Measurements from ENCODE around the gene RPS6KA5. TPM values are rescaled to one million over a fixed set of nuclear protein-coding genes. Genes with fewer than 3 reads are reported as not detected.
A peak's percentile ranks its signal among the peaks of the same experiment; 100 is the strongest.
"Not testable (repeated sequence)": the region's sequence is repeated elsewhere in the genome, so short reads cannot be mapped to it uniquely, and the experiment has no call there.

Gene RPS6KA5
- total RNA-seq, 1 donor from 2014 or later: 16.6 TPM

DNA sequence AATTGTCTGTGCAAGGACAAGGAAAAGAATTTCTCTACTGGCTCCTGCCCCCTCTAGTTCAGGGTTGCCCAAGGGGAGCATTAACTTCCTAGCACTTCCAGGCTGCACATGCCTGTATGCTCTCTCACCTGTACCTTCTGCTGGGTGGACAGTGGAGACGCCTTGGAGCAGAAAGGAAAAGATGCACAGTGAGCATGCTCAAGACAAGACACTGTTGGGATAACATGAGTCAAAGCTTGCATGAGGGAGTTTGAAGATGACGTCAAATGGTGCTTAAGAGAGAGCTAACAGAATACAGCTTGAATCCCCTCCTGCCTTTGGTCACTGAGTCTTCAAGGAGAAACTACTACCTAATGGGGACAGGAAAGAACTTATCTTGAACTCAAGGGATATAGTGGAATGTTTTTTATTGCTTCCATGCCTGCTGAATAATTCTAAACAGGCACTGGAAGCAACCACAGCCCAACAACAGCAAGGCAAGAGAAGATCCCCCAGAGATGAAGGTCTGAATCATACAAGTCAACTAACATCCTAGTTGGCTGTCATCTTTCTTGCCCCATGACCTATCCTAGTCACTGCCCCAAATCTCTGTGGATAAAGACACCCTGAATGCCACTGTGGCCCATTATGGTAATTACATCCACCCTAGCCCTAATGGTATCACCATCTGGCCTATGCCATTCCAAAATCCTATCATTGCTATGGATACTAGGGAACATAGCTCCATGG is 23.5 kb downstream of the RPS6KA5 start:
- DNase-seq (ENCODE audit: low spot score): no peak
- intact Hi-C loops (cut with micrococcal nuclease): loop anchor here (1.0 to 5.0 kb wide), 4 partner anchors 8 to 190 kb away; partner anchors contain the start of gene DGLUCY

DNA sequence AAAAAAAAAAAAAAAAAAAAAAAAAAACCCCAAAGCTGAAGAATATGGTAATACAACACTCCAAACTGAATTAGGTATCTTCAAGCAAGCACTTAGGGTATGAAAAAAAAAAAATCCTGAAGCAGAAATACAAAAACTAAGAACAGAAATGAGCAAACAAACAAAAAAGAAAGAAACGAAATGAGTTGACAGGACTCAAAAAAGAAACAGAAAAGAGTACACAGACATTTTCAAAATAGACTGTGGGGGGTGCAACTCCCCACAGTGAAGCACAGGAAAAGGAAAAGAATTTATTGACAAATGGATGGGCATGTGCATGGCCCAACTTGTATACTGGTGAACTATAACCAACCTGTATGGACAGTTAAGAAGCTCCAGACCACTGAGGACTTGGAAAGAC is 24.6 kb downstream of the RPS6KA5 start:
- peaks cover 79% of the 10 kb centered on the region for H3K4me1 Mint-ChIP-seq (ENCODE audit: low read depth)
- no peaks in the 10 kb centered on the region for H3K27me3 Mint-ChIP-seq (ENCODE audit: insufficient read depth)
- peak overlapping the region; percentile 56 for H3K4me3 Mint-ChIP-seq
- peak overlapping the region; percentile 78 for H3K27ac Mint-ChIP-seq
- peaks cover 32% of the 10 kb centered on the region for H3K36me3 Mint-ChIP-seq (ENCODE audit: low read depth)
- intact Hi-C loops (cut with micrococcal nuclease): loop anchor here (1.0 to 5.0 kb wide), 6 partner anchors 9 to 191 kb away; partner anchors contain the start of genes DGLUCY and RPS6KA5
- no peaks in the 10 kb centered on the region for H3K9me3 Mint-ChIP-seq
- DNase-seq (ENCODE audit: low spot score): no peak

More for the DNA sequence above, 23.5 kb downstream of the RPS6KA5 start:
- H3K27me3 Mint-ChIP-seq (ENCODE audit: insufficient read depth): no peaks in the 10 kb centered on the region
- H3K4me3 Mint-ChIP-seq: no peak overlapping the region
- H3K27ac Mint-ChIP-seq: no peak overlapping the region
- peaks cover 71% of the 10 kb centered on the region for H3K4me1 Mint-ChIP-seq (ENCODE audit: low read depth)
- peaks cover 31% of the 10 kb centered on the region for H3K36me3 Mint-ChIP-seq (ENCODE audit: low read depth)
- no peaks in the 10 kb centered on the region for H3K9me3 Mint-ChIP-seq

DNA sequence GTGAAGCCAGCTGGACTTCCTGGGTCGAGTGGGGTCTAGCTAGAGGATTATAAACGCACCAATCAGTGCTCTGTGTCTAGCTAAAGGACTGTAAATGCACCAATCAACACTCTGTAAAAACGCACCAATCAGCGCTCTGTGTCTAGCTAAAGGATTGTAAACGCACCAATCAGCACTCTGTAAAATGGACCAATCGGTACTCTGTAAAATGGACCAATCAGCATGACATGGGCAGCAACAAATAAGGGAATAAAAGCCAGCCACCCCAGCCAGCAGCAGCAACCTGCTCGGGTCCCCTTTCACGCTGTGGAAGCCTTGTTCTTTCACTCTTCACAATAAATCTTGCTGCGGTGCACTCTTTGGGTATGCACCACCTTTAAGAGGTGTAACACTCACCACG is 26.1 kb downstream of the RPS6KA5 start:
- peaks cover 83% of the 10 kb centered on the region for H3K4me1 Mint-ChIP-seq (ENCODE audit: low read depth)
- H3K9me3 Mint-ChIP-seq; DNase-seq (ENCODE audit: low spot score); H3K27me3 Mint-ChIP-seq (ENCODE audit: insufficient read depth); H3K4me3 Mint-ChIP-seq; intact Hi-C loops (cut with micrococcal nuclease): not testable (repeated sequence)
- peaks cover 28% of the 10 kb centered on the region for H3K36me3 Mint-ChIP-seq (ENCODE audit: low read depth)
- peak overlapping the region; percentile 83 for H3K27ac Mint-ChIP-seq

GRCh38 chr14:91032248-91032647 is 28.2 kb downstream of the RPS6KA5 start:
- Mint-ChIP-seq H3K27me3 (ENCODE audit: insufficient read depth) (no peaks in the 10 kb centered on the region), H3K9me3 (no peaks in the 10 kb centered on the region), H3K4me1 (ENCODE audit: low read depth) (peaks cover 81% of the 10 kb centered on the region), H3K4me3 (no peak overlapping the region), H3K27ac (peak overlapping the region; percentile 4), H3K36me3 (ENCODE audit: low read depth) (peaks cover 21% of the 10 kb centered on the region)
- no peak for DNase-seq (ENCODE audit: low spot score)
- intact Hi-C loops (cut with micrococcal nuclease): no loop called here

GRCh38 chr14:91031666-91032065 is 28.8 kb downstream of the RPS6KA5 start:
- no peak overlapping the region for H3K4me3 Mint-ChIP-seq
- intact Hi-C loops (cut with micrococcal nuclease): no loop called here
- H3K27me3 Mint-ChIP-seq (ENCODE audit: insufficient read depth): no peaks in the 10 kb centered on the region
- no peak overlapping the region for H3K27ac Mint-ChIP-seq
- peaks cover 26% of the 10 kb centered on the region for H3K36me3 Mint-ChIP-seq (ENCODE audit: low read depth)
- H3K4me1 Mint-ChIP-seq (ENCODE audit: low read depth): peaks cover 81% of the 10 kb centered on the region
- no peaks in the 10 kb centered on the region for H3K9me3 Mint-ChIP-seq
- no peak for DNase-seq (ENCODE audit: low spot score)

- H3K9me3 Mint-ChIP-seq: no peaks in the 10 kb centered on the region
- H3K27me3 Mint-ChIP-seq (ENCODE audit: insufficient read depth): no peaks in the 10 kb centered on the region
- peak overlapping the region; percentile 71 for H3K27ac Mint-ChIP-seq
- intact Hi-C loops (cut with micrococcal nuclease): no loop called here
- H3K4me3 Mint-ChIP-seq: peak overlapping the region; percentile 62
- no peak for DNase-seq (ENCODE audit: low spot score)
- peaks cover 30% of the 10 kb centered on the region for H3K36me3 Mint-ChIP-seq (ENCODE audit: low read depth)
- peaks cover 73% of the 10 kb centered on the region for H3K4me1 Mint-ChIP-seq (ENCODE audit: low read depth)
These were observed 30.8 kb downstream of the RPS6KA5 start for GRCh38 chr14:91029456-91030217.

DNA sequence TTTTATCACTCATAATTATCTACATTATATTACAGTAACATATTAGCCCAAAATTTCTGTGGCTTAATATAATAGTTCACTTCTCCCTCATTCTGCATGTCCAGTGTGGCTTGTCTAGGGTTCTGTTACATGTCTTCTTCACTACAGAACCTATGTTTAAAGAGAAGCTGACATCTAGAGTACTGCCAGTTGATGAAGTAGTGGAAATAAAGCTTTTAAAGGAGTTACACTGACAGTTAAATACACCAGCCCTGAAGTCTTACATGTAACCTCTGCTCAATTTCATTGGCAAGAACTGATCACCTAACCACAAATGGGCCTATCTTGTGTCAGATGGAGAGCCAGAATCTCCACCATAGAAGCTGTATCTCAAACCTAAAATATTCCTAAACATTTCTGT is 32.9 kb downstream of the RPS6KA5 start:
- no peaks in the 10 kb centered on the region for H3K27me3 Mint-ChIP-seq (ENCODE audit: insufficient read depth)
- H3K4me1 Mint-ChIP-seq (ENCODE audit: low read depth): peaks cover 87% of the 10 kb centered on the region
- H3K4me3 Mint-ChIP-seq: no peak overlapping the region
- H3K27ac Mint-ChIP-seq: no peak overlapping the region
- H3K36me3 Mint-ChIP-seq (ENCODE audit: low read depth): peaks cover 28% of the 10 kb centered on the region
- DNase-seq (ENCODE audit: low spot score): no peak
- intact Hi-C loops (cut with micrococcal nuclease): no loop called here
- no peaks in the 10 kb centered on the region for H3K9me3 Mint-ChIP-seq

- not testable (repeated sequence) for H3K27me3 Mint-ChIP-seq (ENCODE audit: insufficient read depth); H3K9me3 Mint-ChIP-seq; DNase-seq (ENCODE audit: low spot score)
- intact Hi-C loops (cut with micrococcal nuclease): loop anchor here (1.0 to 5.0 kb wide), 10 partner anchors 14 to 327 kb away; partner anchors contain the start of gene RPS6KA5
- peaks cover 85% of the 10 kb centered on the region for H3K4me1 Mint-ChIP-seq (ENCODE audit: low read depth)
- peak overlapping the region; percentile 94 for H3K27ac Mint-ChIP-seq
- H3K4me3 Mint-ChIP-seq: peak overlapping the region; percentile 76
- H3K36me3 Mint-ChIP-seq (ENCODE audit: low read depth): peaks cover 26% of the 10 kb centered on the region
These were observed 37.8 kb downstream of the RPS6KA5 start for GRCh38 chr14:91022622-91023028.

DNA sequence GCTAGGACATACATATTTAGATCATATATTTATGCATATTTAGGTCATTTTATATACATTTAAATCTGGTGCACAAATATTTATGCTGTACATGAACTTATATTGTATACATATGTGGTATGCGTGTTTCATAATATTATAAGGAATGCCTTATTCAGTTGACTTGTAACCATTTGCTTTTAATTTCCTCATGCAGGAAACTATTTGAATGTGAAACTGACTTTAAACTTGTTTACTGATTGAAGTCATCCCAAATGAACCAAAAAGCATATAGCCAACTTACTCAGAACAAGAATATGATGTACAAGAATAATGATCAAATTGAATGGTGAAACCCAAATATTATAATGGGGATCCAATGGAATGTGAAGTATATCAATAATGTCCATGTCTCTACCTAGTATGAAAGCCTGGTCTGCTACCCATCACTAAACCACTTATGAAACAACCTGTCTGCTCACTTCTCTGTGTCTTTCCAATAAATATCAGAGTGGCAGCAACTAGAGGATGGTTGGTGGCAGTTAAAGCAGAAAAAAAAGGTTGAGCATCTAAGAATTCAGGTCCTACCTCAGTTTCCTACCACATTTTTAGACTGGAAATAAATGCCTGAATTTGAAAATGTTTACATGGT is 38.3 kb downstream of the RPS6KA5 start:
- Mint-ChIP-seq H3K4me3 (peak overlapping the region; percentile 76), H3K4me1 (ENCODE audit: low read depth) (peaks cover 83% of the 10 kb centered on the region), H3K27ac (peak overlapping the region; percentile 94), H3K9me3 (no peaks in the 10 kb centered on the region), H3K36me3 (ENCODE audit: low read depth) (peaks cover 22% of the 10 kb centered on the region), H3K27me3 (ENCODE audit: insufficient read depth) (no peaks in the 10 kb centered on the region)
- DNase-seq (ENCODE audit: low spot score): no peak
- intact Hi-C loops (cut with micrococcal nuclease): loop anchor here (1.0 to 5.0 kb wide), 9 partner anchors 13 to 327 kb away; partner anchors contain the start of gene RPS6KA5

DNA sequence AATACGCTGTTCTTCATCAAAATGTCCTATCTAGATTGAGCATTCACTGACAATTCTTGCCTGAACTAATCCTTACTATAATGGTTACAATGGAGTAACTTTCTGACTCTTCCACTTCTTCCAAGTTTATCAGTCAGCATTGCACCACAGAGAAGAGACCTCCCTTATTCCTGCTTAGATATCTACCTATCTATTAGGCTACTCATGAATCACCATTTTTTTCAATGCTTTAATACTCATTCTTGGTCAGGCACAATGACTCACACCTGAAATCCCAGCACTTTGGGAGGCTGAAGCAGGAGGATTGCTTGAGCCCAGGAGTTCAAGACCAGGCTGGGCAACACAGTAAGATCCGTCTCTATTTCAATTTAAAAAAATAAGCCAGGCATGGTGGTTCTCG is 39.3 kb downstream of the RPS6KA5 start:
- Mint-ChIP-seq H3K36me3 (ENCODE audit: low read depth) (peaks cover 19% of the 10 kb centered on the region), H3K27me3 (ENCODE audit: insufficient read depth) (no peaks in the 10 kb centered on the region), H3K4me1 (ENCODE audit: low read depth) (peaks cover 82% of the 10 kb centered on the region), H3K9me3 (no peaks in the 10 kb centered on the region), H3K27ac (peak overlapping the region; percentile 71), H3K4me3 (no peak overlapping the region)
- no peak for DNase-seq (ENCODE audit: low spot score)
- intact Hi-C loops (cut with micrococcal nuclease): loop anchor here (5.0 kb wide), 1 partner anchor 206 kb away; no protein-coding TSS in a partner anchor

DNA sequence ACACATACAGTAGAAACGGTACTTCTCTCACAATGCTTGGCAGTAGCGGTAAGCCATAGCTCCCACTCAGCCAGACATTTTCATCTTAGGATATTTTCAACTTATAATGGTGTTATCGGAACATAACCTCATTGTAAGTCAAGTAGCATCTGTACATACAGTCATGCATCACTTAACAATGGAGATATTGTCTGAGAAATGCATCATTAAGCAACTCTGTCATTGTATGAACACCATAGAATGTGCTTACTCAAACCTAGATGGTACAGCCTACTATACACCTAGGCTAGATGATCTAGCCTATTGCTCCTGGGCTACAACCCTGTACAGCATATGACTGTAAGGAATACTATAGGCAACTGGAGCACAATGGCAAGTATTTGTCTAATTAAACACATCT is 40.8 kb downstream of the RPS6KA5 start:
- DNase-seq (ENCODE audit: low spot score): no peak
- H3K27me3 Mint-ChIP-seq (ENCODE audit: insufficient read depth): no peaks in the 10 kb centered on the region
- H3K9me3 Mint-ChIP-seq: no peaks in the 10 kb centered on the region
- intact Hi-C loops (cut with micrococcal nuclease): loop anchor here (1.0 to 5.0 kb wide), 2 partner anchors 7 to 208 kb away; no protein-coding TSS in a partner anchor
- no peak overlapping the region for H3K27ac Mint-ChIP-seq
- peaks cover 85% of the 10 kb centered on the region for H3K4me1 Mint-ChIP-seq (ENCODE audit: low read depth)
- H3K4me3 Mint-ChIP-seq: no peak overlapping the region
- H3K36me3 Mint-ChIP-seq (ENCODE audit: low read depth): peaks cover 17% of the 10 kb centered on the region

DNA sequence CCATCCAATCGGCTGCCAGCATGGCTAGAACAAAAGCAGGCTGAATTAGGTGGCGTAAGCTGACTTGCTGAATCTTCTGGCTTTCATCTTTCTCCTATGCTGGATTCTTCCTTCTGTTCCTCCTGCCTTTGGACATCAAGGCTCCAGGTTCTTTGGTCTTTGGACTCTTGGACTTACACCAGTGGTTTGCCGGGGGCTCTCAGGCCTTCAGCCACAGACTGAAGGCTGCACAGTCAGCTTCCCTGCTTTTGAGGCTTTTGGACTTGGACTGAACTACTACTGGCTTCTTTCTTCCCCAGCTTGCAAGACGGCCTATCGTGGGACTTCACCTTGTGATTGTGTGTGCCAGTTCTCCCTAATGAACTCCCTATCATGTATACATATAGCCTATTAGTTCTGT is 42.0 kb downstream of the RPS6KA5 start:
- DNase-seq (ENCODE audit: low spot score): no peak
- H3K4me1 Mint-ChIP-seq (ENCODE audit: low read depth): peaks cover 74% of the 10 kb centered on the region
- intact Hi-C loops (cut with micrococcal nuclease): no loop called here

More for the DNA sequence above, 42.0 kb downstream of the RPS6KA5 start:
- Mint-ChIP-seq H3K27me3 (ENCODE audit: insufficient read depth) (no peaks in the 10 kb centered on the region), H3K36me3 (ENCODE audit: low read depth) (peaks cover 18% of the 10 kb centered on the region), H3K27ac (no peak overlapping the region), H3K4me3 (no peak overlapping the region), H3K9me3 (no peaks in the 10 kb centered on the region)

All from activated T-helper 1 cell treated with anti-CD3 and anti-CD28 coated beads, Interleukin-12 subunit alpha, Interleukin-12 subunit beta, Interleukin-2, Interleukin-4 antibody, amounts not matched to agents 30 ng/mL and 10 ng/mL and 1 ng/mL, durations not matched to agents 14 hours and 24 hours and 36 hours (primary cell).